Body of pancreas (tissue), 4 donors: ENCODE measurements around the gene TMEM222.

ENCODE experiments used
- CTCF ChIP-seq, 7 experiments: fragments of 450-650 bp in 4 of 7; fragments of 200-600 bp in 3 of 7; sonication (generic) in 3 of 7; IDR thresholded peaks; one replicate each; pipeline ENCODE4 v1.5.1; 2016 to 2019; ENCODE audit warnings: antibody characterized with exemption in 7 of 7
- POLR2A ChIP-seq, 3 donors: fragments of 450-650 bp; IDR thresholded peaks; one replicate each; pipeline ENCODE4 v1.6.1; 2016; ENCODE audit warnings: antibody characterized with exemption in 3 of 3, mild to moderate bottlenecking in 2 of 3

- TF ChIP-seq CTCF (IDR thresholded peaks at IDR 0.05) (no peak), POLR2A (IDR thresholded peaks at IDR 0.05) (no peak)
Measured at GRCh38 chr1:27356277-27356618, 34.3 kb downstream of the TMEM222 start.
